HuH-7 (cell line): ENCODE measurements around the gene SFXN4.
A peak's percentile ranks its signal among the peaks of the same experiment; 100 is the strongest.
"Not testable (repeated sequence)": the region's sequence is repeated elsewhere in the genome, so short reads cannot be mapped to it uniquely, and the experiment has no call there.

Source experiments
- DNase-seq: peaks from one replicate; pipeline ENCODE4 v3.0.0; 2011; ENCODE audit warnings: low spot score

The SFXN4 gene

GRCh38 chr10:119190954-119191785 is 25.7 kb upstream of the SFXN4 start:
- no peak for DNase-seq

DNA sequence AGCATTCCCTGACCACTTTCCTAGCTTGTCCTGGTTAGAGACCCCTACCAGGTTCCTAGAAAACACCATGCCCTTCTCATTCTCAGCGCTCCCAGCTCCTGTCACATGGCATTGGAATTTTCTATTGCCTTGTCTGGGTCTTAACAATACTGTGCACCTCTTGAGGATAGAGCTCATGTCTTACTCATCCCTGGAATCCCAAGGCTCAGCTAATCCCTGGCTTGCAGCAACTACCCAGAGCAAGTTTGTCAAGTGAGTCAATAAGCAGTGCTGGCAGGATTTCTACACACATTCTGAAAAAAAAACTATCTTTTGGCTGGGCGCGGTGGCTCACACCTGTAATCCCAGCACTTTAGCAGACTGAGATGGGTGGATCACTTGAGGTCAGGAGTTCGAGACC is 24.8 kb upstream of the SFXN4 start:
- no peak for DNase-seq

GRCh38 chr10:119189811-119190282 is 24.3 kb upstream of the SFXN4 start:
- DNase-seq: peak; percentile 30

- no peak for DNase-seq
These were observed 18.3 kb upstream of the SFXN4 start for GRCh38 chr10:119183664-119184412.

GRCh38 chr10:119180850-119181400 is 15.4 kb upstream of the SFXN4 start:
- DNase-seq: not testable (repeated sequence)

- peak; percentile 86 for DNase-seq
These were observed 13.0 kb upstream of the SFXN4 start, which contains the start of gene PRDX3 for GRCh38 chr10:119178372-119179119. Gene PRDX3, minus strand, starts transcription at chr10:119178812. Its CDS starts 22 bp downstream, at chr10:119178790.

DNA sequence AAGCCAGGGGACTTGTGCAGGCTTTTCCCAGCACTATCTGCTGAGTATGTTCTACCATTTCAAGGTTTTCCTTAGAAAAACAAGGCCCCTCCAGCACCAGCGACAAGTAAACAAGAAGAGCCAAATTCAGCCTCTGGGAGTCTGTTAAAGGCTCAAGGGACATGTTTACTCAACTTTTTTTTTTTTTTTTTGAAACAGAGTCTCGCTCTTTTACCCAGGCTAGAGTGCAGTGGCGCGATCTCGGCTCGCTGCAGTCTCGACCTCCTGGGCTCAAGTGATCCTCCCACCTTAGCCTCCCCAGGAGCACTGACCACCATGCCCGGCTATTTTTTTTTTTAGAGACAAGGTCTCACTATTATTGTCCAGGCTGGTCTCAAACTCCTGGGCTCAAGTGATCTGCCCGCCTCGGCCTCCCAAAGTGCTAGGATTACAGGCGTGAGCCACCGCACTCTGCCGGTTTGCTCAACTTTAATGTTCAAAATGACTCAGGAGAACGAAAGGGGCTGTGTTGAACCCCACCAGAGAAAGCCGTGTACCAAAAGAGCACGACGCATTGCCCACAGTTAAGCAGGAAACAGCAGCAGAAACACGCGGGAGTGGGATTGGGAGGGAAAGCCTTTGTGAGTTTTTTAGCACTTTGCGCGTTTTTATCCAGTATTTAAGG is 12.3 kb upstream of the SFXN4 start:
- DNase-seq: no peak

GRCh38 chr10:119176166-119176565 is 10.7 kb upstream of the SFXN4 start:
- no peak for DNase-seq

DNA sequence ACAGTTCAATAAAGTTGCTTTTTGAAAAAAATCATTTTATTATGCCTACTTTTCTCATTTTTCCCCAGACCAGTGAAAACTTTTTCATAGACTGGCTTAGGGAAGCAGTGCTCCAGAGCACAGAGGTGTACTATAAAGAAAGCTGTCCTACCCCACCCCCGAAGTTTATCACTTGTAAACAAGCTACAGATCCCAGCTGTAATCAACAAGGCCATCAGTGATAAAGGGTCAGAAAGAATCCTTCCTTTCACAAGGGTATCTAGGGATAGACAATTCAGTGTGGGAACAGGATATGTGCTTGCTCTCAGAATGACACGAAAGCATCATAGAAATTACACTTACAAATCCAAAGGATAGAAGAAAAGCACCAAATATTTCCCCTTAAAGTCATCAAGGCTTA is 8.6 kb upstream of the SFXN4 start:
- no peak for DNase-seq

GRCh38 chr10:119167041-119167440 is 1.5 kb upstream of the SFXN4 start:
- DNase-seq: no peak

DNA sequence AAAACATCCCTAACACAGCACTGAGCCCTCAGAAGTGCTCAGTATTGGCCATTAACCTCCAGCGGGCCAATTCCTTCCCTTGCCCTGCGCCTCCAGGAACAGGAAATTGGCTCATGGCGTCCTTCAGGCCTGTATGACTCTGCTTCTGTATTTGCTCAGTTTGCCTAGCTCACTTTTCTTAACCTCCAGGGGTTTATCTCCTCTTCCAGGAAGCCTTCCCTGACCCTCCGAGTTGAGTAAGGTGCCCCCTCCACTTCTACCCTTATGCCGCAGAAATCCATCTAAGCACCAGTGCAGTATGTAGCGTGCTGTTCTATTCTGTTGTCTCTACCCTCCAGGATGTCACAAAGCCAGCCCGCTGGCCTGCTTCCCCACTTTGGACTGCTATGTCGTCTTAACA is 1.1 kb upstream of the SFXN4 start:
- DNase-seq: no peak

DNA sequence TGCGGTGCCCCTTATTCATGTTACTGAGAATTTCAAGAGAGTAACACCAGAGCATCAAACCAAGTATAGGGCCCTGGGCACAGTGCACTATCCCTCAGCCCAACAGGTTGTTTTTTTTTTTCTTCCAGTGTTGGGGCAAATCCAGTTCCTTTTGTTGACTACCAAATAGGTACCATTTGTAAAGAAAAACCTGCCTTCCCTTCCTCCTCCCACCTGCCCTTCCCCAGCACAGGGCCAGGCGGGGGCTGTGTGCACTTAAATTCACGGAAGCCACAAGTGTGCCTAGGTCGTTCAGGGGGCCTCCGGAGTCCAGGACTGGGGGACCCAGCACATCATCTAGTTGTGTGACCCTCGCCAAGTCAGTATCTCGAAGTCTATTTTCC is 595 bp upstream of the SFXN4 start:
- no peak for DNase-seq

DNA sequence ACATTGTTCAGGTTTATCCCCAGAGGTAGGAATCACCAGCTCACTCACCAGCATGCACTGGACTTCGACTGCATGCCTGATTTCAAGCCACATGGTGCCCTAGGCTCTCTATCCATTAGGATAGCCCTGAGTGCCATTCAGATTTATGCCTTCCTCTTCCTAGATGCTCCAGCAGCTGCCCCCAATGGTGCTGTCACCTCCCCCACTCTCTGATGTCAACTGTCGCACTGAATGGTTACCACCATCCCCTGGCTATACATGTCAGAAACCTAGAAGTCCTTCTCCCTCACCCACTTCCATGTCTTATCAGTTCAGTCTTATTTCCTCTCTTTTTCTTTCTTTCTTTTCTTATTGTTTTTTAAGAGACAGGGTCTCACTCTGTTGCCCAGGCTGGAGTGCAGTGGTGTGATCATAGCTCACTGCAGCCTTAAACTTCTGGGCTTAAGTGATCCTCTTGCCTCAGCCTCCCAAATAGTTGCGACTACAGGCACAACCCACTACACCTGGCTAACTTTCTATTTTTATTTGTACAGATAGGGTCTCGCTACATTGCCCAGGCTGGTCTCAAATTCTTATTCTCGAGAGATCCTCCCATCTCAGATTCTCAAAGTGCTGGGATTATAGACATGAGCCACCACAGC is 2.9 kb downstream of the SFXN4 start:
- DNase-seq: no peak

DNA sequence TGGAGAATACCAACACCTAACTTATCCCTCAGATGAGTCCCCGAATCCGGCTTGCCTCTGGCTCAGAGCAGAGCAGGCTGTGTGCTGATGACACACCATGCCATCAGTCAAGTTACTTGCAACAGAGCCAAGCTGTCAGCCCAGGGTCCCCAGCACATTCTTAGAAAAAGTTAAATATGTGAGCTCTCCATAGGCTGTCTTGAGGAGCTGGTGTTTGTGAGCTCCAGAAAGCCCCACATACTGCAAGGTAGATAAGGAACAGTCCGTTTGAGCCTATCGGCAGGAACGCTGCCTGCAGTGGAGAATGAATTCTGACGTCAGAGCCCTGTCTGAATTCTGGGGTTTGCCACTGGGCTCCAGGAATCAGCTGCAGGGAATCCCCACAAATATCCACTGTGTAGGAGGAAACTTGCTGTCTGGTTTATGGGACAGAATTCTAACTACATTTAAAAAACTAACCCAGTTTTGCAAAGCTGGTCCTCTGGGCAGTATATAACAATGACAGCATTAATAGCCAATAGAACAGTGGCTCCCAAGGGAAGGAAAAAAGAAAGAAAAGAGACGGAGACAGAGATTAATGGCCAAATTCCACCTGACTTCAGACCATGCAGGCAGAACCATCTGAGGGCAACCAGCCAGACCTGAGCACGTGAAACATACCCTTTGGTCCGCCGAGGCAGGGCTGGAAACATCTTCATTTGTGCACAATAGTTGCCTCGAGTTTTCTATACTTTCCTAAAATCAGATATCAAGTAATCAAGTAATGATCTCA is 3.6 kb downstream of the SFXN4 start:
- no peak for DNase-seq

GRCh38 chr10:119159332-119159731 is 6.2 kb downstream of the SFXN4 start:
- no peak for DNase-seq

DNA sequence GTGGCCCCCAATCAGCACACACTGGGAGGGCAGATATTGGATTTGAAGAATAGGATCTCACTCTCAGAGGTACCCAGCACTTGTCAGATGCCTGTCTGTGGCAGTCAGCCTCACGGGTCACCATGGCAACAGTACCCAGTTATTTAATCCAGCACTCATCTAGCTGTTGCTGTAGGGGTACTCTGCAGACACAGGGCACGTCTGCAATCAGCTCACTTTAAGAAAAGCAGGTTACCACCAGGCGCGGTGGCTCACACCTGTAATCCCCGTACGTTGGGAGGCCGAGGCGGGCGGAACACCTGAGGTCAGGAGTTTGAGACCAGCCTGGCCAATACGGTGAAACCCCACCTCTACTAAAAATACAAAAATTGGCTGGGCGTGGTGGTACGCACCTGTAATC is 11.9 kb downstream of the SFXN4 start:
- DNase-seq: no peak

DNA sequence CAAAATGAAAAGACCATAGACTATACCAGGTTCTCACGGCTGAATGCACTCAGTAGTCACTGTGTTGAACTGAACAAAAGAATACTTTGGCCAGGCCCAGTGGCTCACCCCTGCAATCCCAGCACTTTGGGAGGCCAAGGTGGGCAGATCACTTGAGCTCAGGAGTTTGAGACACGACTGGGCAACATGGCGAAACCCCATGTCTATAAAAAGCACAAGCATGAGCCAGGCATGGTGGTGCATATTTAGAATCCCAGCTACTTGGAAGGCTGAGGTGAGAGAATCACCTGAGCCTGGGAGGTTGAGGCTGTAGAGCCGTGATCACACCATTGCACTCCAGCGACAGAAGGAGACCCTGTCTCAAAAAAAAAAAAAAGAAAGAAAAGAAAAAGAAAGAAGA is 12.5 kb downstream of the SFXN4 start:
- no peak for DNase-seq

- not testable (repeated sequence) for DNase-seq
These were observed 13.9 kb downstream of the SFXN4 start for GRCh38 chr10:119151601-119152000.

- DNase-seq: peak; percentile 30
These were observed 15.8 kb downstream of the SFXN4 start for GRCh38 chr10:119149729-119150128.

GRCh38 chr10:119149157-119149556 is 16.4 kb downstream of the SFXN4 start:
- DNase-seq: no peak
